Dermis microvascular lymphatic vessel endothelial cell (primary cell): ENCODE measurements around the gene RAB37. TPM values are rescaled to one million over a fixed set of nuclear protein-coding genes. Genes with fewer than 3 reads are reported as not detected.

Experiments used
- DNase-seq, 2 donors: peaks; one replicate each; pipeline versions ENCODE4 v3.0.0 to v3.0.0-alpha.2; 2010; ENCODE audit warnings: low read depth in 2 of 2
- total RNA-seq: library from RNA; depleted of rRNA; stranded (reverse); fragments of >200 nt; gene quantifications from 2 replicates; pipeline ENCODE4 v1.2.1, GENCODE V29; 2014

The RAB37 gene
- total RNA-seq, 1 donor from 2014 or later: 0.13 TPM

- no peak for DNase-seq
These were observed 39.9 kb downstream of the RAB37 start for GRCh38 chr17:74776990-74777389.

- DNase-seq: no peak
These were observed 41.0 kb downstream of the RAB37 start for GRCh38 chr17:74777901-74778515.

- no peak for DNase-seq
These were observed 41.9 kb downstream of the RAB37 start for GRCh38 chr17:74778960-74779359.

- DNase-seq: no peak
These were observed 42.4 kb downstream of the RAB37 start for GRCh38 chr17:74779501-74779900.

- DNase-seq: peak in 1 of 2 donors; percentile 58
These were observed 42.9 kb downstream of the RAB37 start for GRCh38 chr17:74779948-74780400.

GRCh38 chr17:74780443-74781238 lies 43.6 kb downstream of the RAB37 start:
- DNase-seq: peak in 1 of 2 donors; percentile 43

GRCh38 chr17:74782571-74782970 lies 45.5 kb downstream of the RAB37 start:
- no peak for DNase-seq

GRCh38 chr17:74784125-74784810 lies 47.2 kb downstream of the RAB37 start:
- DNase-seq: no peak

- no peak for DNase-seq
These were observed 48.3 kb downstream of the RAB37 start for GRCh38 chr17:74785096-74785980.

GRCh38 chr17:74785981-74786360 lies 48.9 kb downstream of the RAB37 start:
- no peak for DNase-seq

- no peak for DNase-seq
These were observed 49.5 kb downstream of the RAB37 start for GRCh38 chr17:74786431-74787055.

- DNase-seq: no peak
These were observed 53.4 kb downstream of the RAB37 start for GRCh38 chr17:74790161-74791058.

GRCh38 chr17:74792586-74793105 lies 55.6 kb downstream of the RAB37 start:
- DNase-seq: no peak

GRCh38 chr17:74795327-74796020 lies 58.4 kb downstream of the RAB37 start:
- no peak for DNase-seq

- no peak for DNase-seq
These were observed 59.2 kb downstream of the RAB37 start for GRCh38 chr17:74796211-74796610.

- DNase-seq: no peak
These were observed 59.8 kb downstream of the RAB37 start for GRCh38 chr17:74796866-74797265.
